ENCODE measurements around the gene TCEANC2.
"Not testable (repeated sequence)": the region's sequence is repeated elsewhere in the genome, so short reads cannot be mapped to it uniquely, and the experiment has no call there.

The TCEANC2 gene

DNA sequence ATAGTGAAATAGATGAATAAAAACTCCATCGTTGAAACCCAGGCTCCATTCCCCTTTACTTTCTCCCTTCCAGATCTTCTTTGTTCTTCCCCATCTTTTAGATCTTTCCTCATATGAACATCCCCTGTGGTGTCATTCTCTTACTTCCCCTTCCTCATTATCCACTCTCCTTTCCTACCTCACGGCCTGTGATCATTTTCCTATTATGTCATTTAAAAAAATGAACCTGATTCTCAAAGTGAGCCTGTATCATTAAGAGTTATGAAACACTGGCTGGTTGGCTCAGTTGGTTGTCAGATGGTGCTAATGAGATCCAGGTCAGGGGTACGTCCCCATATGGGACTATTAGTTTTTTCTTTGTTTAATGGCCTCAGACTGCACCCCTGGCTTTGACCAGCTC lies 38.3 kb downstream of the TCEANC2 start:
- DNase-seq, result no peak

DNA sequence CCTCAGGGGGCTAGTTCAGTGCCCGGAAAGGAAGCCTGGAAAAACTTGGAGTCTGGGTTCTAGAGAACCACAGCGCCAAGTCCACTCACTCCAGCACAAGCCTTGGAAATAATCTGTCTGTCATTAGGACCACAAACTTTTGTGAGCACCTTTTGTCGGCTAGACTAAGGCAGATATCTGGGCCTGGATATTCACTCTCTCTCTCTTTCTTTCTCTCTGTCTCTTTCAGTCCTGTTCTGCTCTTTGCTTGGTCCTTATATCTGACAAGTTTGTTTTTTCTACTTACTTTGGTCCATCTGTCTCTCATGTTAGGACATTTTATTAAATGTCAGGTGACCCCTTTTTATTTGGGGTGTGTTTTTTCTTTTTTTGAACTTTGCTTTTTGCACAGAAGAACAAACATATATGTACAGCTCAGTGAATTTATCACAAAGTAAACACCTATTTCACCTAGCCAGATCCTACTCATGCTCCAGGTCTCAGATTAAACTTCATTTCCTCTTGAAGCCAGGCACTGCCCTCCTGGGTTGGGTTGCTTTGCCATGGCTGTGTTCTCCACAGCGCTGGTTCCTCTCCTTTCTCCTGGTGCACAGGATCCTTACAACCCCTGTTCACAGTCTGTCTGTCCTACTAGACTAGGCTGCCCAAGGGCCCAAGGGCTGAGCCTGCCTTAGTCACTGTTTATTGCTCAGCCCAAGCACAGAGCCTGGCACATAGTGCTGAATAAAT lies 40.8 kb downstream of the TCEANC2 start:
- DNase-seq, result no peak

DNA sequence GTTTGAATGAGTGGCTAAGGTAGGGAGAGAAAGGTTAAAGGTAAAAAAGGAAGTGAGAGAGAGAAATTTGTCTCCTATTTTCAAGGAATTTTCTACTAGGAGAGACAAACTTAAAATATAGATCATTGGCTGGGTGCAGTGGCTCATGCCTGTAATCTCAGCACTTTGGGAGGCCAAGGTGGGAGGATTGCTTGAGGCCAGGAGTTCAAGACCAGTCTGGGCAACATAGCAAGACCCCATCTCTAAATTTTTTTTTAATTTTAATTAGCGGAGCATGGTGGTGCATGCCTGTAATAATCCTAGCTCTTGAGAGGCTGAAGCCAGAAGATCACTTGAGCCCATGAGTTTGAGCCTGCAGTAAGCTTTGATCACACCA lies 41.3 kb downstream of the TCEANC2 start:
- not testable (repeated sequence) for DNase-seq

DNA sequence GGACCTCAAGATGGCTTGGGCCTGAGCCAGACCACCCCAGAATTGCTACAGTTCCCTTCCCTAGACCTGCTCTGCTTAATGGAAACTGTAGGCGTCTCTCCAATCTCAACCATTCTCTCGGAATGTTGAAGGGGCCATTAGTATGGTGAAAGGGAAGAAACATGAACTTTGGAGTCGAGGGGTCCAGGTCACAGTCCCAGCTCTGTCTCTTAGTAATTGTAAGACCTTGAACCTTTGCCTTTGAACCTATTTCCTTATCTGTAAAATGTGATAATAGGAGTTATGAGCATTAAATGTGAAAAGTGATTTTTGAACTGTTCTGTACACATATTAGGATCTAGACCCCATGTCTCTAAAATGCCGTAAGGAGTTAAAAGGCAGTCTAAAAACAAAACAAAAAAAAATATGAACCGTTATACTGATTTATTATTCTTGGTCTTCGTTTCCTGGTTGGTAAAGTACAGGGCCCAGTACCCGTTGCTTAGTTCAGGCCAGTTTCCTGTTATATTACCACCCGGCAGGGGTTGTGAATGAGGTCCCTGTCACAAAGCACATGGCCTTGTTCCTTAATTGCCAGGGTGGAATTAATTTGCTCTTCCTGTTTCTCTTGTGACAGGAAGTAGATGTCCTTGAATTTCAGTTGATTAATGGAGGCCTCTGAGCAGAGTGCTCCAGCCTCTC lies 42.3 kb downstream of the TCEANC2 start:
- DNase-seq, result peak; percentile 32

DNA sequence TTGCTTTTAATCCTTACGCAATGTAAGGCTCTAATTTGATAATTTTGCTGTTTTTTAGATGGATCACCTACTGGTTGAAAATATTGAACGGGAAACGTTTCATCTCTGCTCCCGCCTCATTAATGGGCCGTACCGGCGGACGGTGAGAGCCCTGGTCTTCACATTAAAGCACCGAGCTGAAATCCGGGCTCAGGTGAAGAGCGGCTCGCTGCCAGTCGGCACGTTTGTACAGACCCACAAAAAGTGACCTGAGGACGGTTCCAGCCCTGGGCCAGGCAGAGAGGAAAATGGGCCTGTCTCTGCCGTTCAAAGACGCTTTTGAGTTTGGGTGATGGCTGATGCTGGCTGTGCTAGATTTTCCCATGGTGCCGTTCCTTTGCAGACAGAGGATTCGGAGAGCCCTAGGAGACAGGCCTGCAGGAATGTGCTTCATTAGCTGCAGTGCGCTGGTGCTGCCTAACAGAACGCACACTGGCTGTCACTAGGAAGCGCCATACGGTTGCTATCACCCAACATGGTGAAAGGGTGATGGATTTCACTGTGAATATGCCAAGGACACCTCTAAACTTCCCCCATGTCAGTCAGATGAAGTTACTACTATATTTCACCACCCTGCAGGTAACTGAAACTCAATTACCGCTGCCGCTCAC lies 42.9 kb downstream of the TCEANC2 start:
- no peak for DNase-seq

DNA sequence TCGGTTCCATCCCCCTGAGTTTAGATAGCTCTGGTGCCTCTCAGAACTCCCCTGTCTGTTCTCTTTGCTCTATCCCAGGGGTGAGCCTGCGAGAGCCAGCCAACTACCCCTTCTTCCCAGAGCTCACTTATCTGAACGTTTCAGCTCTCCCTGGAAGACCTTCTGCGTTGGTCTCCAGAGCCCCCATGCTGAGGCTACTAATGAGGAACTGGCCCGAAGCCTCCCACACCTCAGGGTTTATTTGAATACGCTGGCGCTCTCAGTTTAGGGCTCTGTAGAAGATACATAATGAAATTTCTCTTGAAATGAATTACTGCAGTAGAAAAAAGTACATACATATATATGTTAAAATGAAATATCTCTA lies 43.5 kb downstream of the TCEANC2 start:
- DNase-seq, result no peak

DNA sequence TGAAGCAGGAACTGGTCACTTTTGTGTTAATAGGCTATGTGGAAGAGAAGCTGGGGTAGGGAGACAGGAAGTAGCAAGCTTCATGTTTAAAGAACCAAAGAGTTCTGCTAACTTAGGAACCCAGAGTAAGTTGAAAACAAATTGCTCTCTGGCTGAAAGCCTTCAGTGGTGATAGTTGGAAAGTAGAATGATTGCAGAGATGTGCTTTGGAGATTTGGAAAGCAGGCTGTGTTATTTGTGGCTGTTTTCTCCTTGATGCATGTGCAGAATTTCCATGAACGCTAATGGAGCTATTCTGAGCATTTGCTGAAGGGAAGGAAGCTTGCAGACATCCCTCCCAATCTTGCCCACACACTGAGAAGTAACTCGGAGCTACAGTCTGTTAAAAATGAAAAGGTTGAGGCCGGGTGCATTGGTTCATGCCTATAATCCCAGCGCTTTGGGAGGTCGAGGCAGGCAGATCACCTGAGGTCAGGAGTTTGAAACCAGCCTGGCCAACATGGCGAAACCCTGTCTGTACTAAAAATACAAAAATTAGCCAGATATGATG lies 45.7 kb downstream of the TCEANC2 start:
- no peak for DNase-seq

DNA sequence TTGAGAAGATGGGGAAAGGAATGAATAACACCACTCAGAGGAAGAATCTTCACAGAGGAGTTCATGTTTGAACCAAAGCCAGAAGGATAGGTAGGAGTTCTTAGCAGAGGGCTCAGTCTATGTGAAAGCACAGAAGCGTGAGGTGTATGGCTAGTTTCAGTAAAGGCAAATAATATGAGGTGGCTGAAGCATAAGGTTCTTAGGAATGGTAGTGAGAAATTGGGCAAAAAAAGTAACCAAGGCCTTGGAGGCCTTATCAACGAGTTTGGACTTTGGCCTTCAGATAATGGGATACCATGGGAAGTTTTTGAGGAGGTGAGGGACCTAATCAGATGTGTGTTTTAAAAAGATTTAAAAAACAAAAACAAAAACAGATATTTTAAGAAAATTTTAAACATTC lies 47.1 kb downstream of the TCEANC2 start:
- no peak for DNase-seq

DNA sequence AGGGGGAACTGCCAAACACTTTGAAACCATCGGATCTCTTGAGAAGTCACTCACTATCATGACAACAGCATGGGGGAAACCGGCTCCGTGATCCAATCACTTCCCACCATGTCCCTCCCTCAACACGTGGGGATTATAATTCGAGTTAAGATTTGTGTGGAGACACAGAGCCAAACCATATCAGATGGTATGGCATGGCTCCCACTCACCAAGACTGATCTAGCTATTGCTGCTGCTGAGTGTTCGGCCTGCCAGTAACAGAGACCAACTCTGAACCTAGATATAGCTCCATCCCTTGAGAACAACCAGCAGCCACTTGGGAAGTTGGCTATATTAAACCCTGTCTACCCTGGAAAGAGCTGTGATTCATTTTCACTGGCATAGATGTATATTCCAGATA lies 50.0 kb downstream of the TCEANC2 start:
- no peak for DNase-seq

DNA sequence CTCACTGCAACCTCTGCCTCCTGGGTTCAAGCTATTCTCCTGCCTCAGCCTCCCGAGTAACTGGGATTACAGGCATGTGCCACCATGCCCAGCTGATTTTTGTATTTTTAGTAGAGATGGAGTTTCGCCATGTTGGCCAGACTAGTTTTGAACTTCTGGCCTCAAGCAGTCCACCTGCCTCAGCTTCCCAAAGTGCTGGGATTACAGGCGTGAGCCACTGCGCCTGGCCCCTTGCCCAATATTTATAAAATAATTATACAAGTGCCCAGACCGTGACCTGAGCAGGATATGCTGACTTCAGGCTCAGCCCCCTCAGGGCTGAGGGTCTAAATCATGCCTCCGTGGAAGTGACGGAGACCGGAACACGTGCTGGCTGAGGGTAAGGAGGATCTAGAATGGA lies 51.2 kb downstream of the TCEANC2 start:
- DNase-seq, result not testable (repeated sequence)

DNA sequence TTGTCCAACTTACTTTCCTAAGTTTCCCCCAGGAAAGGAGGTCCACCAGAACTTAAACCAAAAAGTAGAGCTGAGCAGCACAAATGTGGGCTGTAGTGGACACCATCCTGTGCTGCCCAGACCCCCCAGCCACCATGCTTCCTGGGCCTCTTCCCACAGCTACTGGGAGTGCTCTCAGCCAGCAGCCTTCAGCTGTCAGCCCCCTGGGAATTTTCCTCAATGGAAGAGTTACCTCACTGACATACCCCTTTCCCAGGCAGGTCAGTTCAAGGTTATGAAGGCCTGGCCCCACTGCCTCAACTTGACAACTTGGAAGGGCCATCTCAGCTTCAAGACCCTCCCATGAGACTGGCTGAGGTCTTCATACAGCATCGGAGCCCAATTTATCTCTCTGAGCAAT lies 51.7 kb downstream of the TCEANC2 start:
- DNase-seq, result no peak

DNA sequence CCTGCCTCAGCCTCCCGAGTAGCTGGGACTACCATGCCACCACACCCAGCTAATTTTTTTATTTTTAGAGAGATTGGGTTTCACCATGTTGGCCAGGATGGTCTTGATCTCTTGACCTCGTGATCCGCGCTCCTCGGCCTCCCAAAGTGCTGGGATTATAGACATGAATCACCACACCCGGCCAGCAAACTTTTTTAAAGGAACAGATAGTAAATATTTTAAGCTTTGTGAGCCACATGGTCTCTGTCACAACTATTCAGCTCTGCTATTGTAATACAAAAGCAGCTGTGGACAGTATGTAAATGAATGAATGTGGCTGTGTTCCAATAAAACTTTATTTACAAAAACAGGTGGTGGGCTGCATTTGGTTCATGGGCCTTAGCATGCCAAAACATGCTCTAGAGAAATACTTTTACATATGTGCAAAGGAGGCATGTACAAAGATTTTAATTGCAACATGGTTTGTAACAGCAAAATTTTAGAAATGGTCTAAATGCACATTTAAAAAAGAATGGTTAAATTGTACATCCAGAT lies 52.4 kb downstream of the TCEANC2 start:
- no peak for DNase-seq

DNA sequence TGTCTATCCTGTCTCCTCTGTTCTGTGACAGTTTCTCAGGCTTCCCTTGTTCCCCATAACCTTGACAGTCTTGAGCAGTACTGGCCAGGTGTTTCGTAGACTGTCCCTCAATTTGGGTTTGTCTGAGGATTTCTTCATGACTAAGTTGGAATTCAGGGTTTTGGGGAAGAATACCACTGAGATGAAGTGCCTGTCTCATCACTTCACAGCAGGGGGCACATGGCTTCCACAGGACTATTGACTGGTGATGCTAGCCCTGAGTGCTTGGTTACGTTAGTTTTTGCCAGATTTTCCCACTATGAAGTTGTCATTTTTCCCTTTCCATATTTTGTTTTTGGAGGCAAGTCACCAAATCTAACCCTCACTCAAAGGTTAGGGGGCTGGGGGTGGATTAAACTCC lies 53.7 kb downstream of the TCEANC2 start:
- DNase-seq, result no peak

DNA sequence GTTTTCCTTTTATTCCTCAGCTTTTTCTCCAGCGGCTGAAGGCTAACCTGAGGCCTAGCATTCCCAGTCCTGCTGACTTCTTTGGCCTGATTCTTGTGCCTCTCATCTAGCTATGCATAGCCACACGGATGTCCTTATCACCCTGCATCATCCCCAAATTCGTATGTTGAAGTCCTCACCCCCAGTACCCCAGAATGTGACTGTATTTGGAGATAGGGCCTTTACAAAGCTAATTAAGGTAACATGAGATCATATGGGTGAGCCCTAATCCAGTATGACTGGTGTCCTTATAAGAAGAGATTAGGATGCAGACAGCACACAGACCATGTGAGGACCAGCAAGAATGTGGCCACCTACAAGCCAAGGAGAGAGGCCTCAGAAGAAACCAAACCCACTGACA lies 54.7 kb downstream of the TCEANC2 start:
- DNase-seq, result no peak

DNA sequence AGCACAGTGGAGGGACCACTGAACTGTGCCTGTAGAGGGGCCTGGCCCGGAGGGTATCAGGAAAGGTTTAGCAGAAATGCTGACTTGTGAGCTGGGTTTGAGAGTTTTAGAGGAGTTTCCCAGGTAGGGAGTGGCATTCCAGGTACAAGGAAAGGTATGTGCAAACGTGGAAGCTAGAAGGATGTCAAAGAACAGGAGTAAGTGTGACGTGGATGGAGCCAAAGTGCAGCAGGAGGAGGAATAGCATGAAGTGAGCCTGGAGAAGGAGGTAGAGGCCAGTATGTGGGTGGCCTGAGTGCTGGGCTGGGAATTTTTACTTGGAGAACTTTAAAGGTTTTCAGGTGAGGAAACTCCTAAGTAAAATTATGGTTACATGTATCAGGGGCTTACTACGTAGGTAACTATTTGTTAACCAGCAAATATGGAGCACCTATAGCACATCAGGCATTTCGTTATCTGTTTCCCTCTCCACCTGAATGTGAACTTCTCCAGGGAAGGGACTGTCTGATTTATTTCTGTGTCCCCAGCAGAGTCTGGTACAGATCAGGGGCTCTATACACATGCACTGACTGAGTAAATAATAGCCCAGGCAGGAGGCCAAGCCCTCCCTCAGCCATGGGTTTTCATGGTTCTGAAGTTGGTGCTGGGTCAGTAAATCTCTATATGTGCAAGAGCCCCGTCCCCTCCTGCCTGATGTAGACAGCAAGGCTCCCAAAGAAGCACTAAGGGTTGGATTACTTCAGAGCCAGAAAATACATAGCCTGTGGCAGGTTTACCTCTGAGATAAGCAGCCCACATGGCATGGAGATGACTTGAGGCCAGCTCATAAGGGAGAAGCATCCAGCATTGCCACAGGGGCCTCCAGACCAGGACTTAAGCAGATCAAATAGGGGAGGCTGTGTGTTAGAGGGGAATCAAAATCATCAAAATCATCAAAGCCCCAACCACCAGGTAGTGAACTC lies 56.0 kb downstream of the TCEANC2 start:
- no peak for DNase-seq

DNA sequence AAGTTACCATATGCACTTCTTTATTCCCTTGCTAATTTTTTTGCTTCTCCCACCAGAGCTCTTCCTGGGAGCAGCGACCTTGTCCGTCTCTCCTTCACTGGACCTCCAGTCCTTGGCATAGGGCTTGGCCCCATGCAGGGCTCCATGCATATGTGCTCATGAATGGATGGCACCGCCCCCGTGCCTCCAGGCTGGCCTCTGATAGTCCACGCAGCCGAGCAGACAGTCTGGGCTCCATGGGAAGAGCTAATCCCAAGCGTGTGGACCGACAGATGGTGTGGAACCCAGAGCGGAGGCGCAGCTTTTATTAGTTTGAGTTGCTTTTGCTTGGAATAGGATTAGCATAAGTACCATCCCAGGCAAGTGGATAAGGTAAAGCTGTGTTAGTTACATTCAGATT lies 57.6 kb downstream of the TCEANC2 start:
- no peak for DNase-seq

DNA sequence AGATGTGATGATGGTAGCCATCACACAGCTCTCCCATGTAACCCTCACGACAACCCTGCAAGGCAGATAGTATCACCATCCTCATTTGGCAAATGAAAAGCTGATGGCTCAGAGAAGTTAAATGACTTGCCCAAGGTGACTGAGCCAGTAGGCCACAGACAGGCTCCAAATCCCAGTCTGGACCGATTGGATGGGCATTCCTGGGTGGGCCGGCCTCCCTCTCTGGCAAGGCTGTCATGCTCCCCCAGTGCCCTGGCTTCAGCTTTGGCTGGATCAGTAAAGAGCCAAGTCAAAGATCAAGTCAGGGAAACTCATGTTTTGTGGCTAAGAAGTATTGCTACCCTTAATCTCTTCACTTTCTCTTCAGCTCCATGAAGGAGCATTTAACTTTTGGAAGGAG lies 58.2 kb downstream of the TCEANC2 start:
- no peak for DNase-seq

DNA sequence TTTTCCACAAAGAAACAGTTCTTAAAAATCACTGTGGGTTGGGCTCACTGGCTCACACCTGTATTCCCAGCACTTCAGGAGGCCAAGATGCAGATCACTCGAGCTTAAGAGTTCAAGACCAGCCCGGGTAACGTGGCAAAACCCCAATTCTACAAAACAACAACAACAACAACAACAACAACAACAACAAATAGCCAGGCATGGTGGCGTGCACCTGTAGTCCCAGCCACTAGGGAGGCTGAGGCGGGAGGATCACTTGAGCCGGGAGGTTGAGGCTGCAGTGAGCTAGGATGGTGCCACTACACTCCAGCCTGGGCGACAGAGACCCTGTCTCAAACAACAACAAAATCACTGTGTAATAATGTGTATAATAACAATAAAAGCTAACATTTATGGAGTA lies 58.6 kb downstream of the TCEANC2 start:
- no peak for DNase-seq

DNA sequence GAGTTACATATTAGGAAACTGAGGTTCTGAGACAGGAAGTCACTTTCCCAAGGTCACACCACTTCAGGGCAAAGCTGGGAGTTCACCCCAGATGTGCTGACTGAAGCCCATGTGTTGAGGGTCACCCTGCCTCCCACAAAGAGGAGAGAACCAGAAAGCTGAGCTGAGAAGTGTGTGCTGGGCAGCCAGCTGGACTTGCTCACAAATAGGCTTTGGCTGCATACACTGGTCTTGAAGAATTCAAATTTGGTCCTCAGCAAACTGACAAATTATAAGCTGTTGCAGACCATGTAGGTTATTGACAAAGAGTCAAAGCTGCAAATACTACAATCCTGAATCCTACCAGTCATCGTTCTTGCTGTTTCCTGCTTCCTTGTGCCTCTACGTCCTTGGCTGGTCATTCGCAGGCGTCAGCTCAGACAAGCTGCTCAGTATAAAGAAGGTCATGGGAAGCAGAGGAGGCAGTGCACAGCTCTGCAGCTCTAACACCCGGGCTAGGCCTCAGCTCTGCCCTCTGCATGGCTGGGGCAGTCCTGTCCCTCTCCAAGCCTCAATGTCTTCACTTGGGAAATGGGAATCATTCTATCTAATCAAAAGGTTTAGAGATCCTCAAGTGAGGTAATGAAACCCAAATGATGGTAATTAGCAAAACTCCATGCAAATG lies 59.4 kb downstream of the TCEANC2 start:
- DNase-seq, result no peak

DNA sequence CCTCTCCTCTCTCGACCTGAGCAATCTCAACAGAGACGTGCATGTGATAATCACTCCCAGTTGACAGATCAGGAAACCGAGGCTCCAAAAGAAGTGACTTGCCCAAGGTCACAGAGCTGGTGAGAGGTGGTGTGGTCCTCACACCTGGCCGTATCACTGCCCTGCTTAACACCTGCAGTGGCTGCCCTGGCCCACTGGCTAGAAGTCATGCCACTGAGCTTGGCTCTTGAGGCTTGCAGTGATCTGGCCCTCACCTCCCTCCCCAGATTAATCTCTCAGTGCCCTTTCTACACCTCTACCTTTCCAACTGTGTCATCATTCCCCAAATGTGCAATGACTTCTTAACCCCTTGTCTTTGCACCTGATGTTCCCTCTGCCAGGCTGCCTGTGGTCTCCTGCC lies 60.6 kb downstream of the TCEANC2 start:
- DNase-seq, result no peak

DNA sequence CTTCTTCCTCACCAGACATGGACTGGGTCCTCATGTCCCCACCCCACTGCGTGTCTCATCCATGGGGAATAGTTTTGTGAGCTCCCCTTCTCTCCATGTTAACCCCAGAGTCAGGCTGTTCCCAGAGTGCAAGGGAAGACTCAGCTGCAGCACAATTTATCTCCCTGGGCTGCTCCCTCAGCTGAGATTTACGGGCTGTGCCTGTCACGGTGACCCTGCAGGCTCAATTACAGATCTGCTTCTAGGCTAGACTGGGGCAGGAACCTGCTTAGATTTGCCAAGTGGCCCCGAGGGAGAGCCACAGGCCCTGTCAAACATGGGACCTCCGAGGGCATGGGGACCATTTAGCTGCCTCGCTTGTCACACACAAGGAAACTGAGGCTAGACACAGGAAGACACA lies 61.5 kb downstream of the TCEANC2 start:
- DNase-seq, result no peak

DNA sequence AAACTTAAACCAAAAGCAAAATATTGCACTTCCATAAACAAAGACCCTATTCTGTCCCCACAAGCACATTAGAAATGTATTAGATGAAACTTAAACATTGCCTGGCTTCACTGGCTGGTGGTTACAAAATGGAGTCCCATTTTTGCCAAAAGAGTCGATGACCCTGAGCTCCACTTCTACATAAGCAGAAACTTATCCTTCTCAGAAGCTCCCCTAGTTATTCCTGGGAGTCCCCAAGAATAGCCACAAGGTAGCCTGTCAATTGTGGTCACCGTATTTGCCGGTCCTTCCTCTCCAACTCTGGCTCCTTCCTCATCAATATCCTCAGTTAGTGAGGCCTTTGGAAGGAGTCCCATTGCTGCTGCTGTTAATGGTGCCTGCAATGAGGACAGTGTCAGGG lies 62.1 kb downstream of the TCEANC2 start:
- no peak for DNase-seq

All from CD4-positive, alpha-beta T cell treated with Interleukin-15 for 1 hour (primary cell).